Peyer's patch (tissue), 4 donors: ENCODE results near the gene TMEM109. TPM values are rescaled to one million over a fixed set of nuclear protein-coding genes. Genes with fewer than 3 reads are reported as not detected.
"Not testable (repeated sequence)": the region's sequence is repeated elsewhere in the genome, so short reads cannot be mapped to it uniquely, and the experiment has no call there.

Experiments
- DNase-seq, 3 donors: peaks; one replicate each; pipeline ENCODE4 v3.0.0-alpha.2; 2017 to 2019
- H3K27ac ChIP-seq, 4 donors: fragments of 200-600 bp; sonication (generic); one replicate each; pipeline ENCODE4 v1.5.1; 2016 to 2019
- H3K27me3 ChIP-seq, 2 donors: fragments of 200-600 bp; sonication (generic); one replicate each; pipeline ENCODE4 v1.5.1; 2019
- H3K36me3 ChIP-seq, 3 donors: fragments of 200-600 bp; sonication (generic); one replicate each; pipeline ENCODE4 v1.5.1; 2016 to 2019
- H3K4me1 ChIP-seq, 4 donors: fragments of 200-600 bp; sonication (generic); one replicate each; pipeline ENCODE4 v1.5.1; 2016 to 2019
- H3K4me3 ChIP-seq, 4 donors: fragments of 200-600 bp; sonication (generic); 1 replicate in 3 of 4; 2 replicates in 1 of 4; pipeline ENCODE4 v1.5.1; 2016 to 2019; ENCODE audit warnings: mild to moderate bottlenecking in 1 of 4
- H3K9me3 ChIP-seq, 4 donors: fragments of 200-600 bp; sonication (generic); one replicate each; pipeline ENCODE4 v1.5.1; 2016 to 2019; ENCODE audit warnings: mild to moderate bottlenecking in 1 of 4
- CTCF ChIP-seq, 6 experiments: fragments of 450-650 bp in 4 of 6; fragments of 200-600 bp in 2 of 6; sonication (generic) in 1 of 6; IDR thresholded peaks; one replicate each; pipeline ENCODE4 v1.5.1; 2017 to 2019; ENCODE audit warnings: antibody characterized with exemption in 6 of 6, mild to moderate bottlenecking in 3 of 6, moderate library complexity in 1 of 6
- POLR2A ChIP-seq, 2 donors: fragments of 450-650 bp; IDR thresholded peaks; one replicate each; pipeline ENCODE4 v1.5.1; 2017; ENCODE audit warnings: antibody characterized with exemption in 2 of 2, mild to moderate bottlenecking in 2 of 2, moderate library complexity in 2 of 2
- total RNA-seq, 4 donors: library from RNA; depleted of rRNA; stranded (reverse); fragments of >200 nt; gene quantifications; one replicate each; pipeline ENCODE4 v1.1.0, GENCODE V29; 2016

TMEM109 gene
- total RNA-seq, 4 donors from 2014 or later, result 26.3 to 40.5 (median 36.6) TPM

GRCh38 chr11:60902625-60903024 is 11.3 kb upstream of the TMEM109 start:
- Histone ChIP-seq H3K27ac (no peak overlapping the region), H3K4me3 (no peak overlapping the region), H3K27me3 (no peaks in the 10 kb centered on the region), H3K36me3 (peaks cover 0 to 61% (median 3%) of the 10 kb centered on the region in 3 donors), H3K9me3 (no peaks in the 10 kb centered on the region), H3K4me1 (peaks cover 4 to 22% (median 7%) of the 10 kb centered on the region in 4 donors)
- TF ChIP-seq POLR2A (IDR thresholded peaks at IDR 0.05) (no peak), CTCF (IDR thresholded peaks at IDR 0.05) (no peak)
- DNase-seq, result no peak

GRCh38 chr11:60905047-60905446 is 8.9 kb upstream of the TMEM109 start:
- no peak for DNase-seq
- Histone ChIP-seq H3K9me3 (no peaks in the 10 kb centered on the region), H3K4me3 (peak overlapping the region; percentile 93 to 98 (median 96)), H3K4me1 (peaks cover 4 to 22% (median 7%) of the 10 kb centered on the region in 4 donors), H3K27ac (peak overlapping the region; percentile 94 to 98 (median 96)), H3K36me3 (peaks cover 0 to 37% (median 0%) of the 10 kb centered on the region in 3 donors), H3K27me3 (no peaks in the 10 kb centered on the region)
- TF ChIP-seq CTCF (IDR thresholded peaks at IDR 0.05) (no peak), POLR2A (IDR thresholded peaks at IDR 0.05) (no peak)

- H3K27ac ChIP-seq, result peak overlapping the region; percentile 94 to 98 (median 96)
Measured at GRCh38 chr11:60905551-60906113, 8.3 kb upstream of the TMEM109 start.

GRCh38 chr11:60906132-60906972 is 7.6 kb upstream of the TMEM109 start, which contains the start of gene PRPF19:
PRPF19 (minus strand) TSS chr11:60906585; CDS start chr11:60906382, 203 bp downstream.
- peaks cover 4 to 22% (median 11%) of the 10 kb centered on the region in 4 donors for H3K4me1 ChIP-seq
- H3K36me3 ChIP-seq, result peaks cover 0 to 24% (median 0%) of the 10 kb centered on the region in 3 donors
- H3K27me3 ChIP-seq, result no peaks in the 10 kb centered on the region
- no peaks in the 10 kb centered on the region for H3K9me3 ChIP-seq
- peak within 1 kb of the TSS; percentile 94 to 98 (median 96) for H3K27ac ChIP-seq
- TF ChIP-seq CTCF (IDR thresholded peaks at IDR 0.05) (no peak), POLR2A (IDR thresholded peaks at IDR 0.05) (peak; percentile 74)
- DNase-seq, result peak; percentile 97 to 99 (median 98)
- peak within 1 kb of the TSS; percentile 93 to 98 (median 96) for H3K4me3 ChIP-seq

More at GRCh38 chr11:60905551-60906113, 8.3 kb upstream of the TMEM109 start:
- no peaks in the 10 kb centered on the region for H3K27me3 ChIP-seq
- DNase-seq, result no peak
- H3K36me3 ChIP-seq, result peaks cover 0 to 32% (median 0%) of the 10 kb centered on the region in 3 donors
- peak overlapping the region; percentile 93 to 98 (median 96) for H3K4me3 ChIP-seq
- H3K9me3 ChIP-seq, result no peaks in the 10 kb centered on the region
- TF ChIP-seq CTCF (IDR thresholded peaks at IDR 0.05) (no peak), POLR2A (IDR thresholded peaks at IDR 0.05) (peak in 1 of 2 donors; percentile 53)
- H3K4me1 ChIP-seq, result peaks cover 4 to 22% (median 7%) of the 10 kb centered on the region in 4 donors

GRCh38 chr11:60908803-60909202 is 5.2 kb upstream of the TMEM109 start:
- H3K27ac ChIP-seq, result no peak overlapping the region
- no peak for TF ChIP-seq POLR2A (IDR thresholded peaks at IDR 0.05)
- no peak for TF ChIP-seq CTCF (IDR thresholded peaks at IDR 0.05)
- H3K4me3 ChIP-seq, result no peak overlapping the region
- peaks cover 4 to 32% (median 13%) of the 10 kb centered on the region in 4 donors for H3K4me1 ChIP-seq
- no peaks in the 10 kb centered on the region for H3K9me3 ChIP-seq
- no peaks in the 10 kb centered on the region for H3K27me3 ChIP-seq
- no peak for DNase-seq
- H3K36me3 ChIP-seq, result no peaks in the 10 kb centered on the region

- not testable (repeated sequence) for H3K9me3 ChIP-seq, H3K4me3 ChIP-seq, H3K36me3 ChIP-seq, DNase-seq, H3K27me3 ChIP-seq
- Histone ChIP-seq H3K4me1 (peaks cover 3 to 25% (median 11%) of the 10 kb centered on the region in 4 donors), H3K27ac (peak overlapping the region in 2 of 4 donors; percentile 29 to 70)
Measured at GRCh38 chr11:60909680-60910280, 4.2 kb upstream of the TMEM109 start.
